B cell (primary cell): Measurements from ENCODE around the gene ANKS1B. TPM values are rescaled to one million over a fixed set of nuclear protein-coding genes. Genes with fewer than 3 reads are reported as not detected.

ENCODE experiments used
- ATAC-seq: fragments of 200-7000 bp; cut with Tn5 transposase; one replicate; pipeline ENCODE4 v1.10.0; 2021; ENCODE audit warnings: low read depth, mild to moderate bottlenecking, moderate number of reproducible peaks, moderate library complexity
- CTCF ChIA-PET: fragments of 350-600 bp; sonication (Branson Sonifier 250); formaldehyde crosslinking; loops from one replicate; lab custom pipeline; 2021; ENCODE audit warnings: antibody characterized with exemption, inconsistent platforms; lab: Charles Lee
- POLR2A ChIA-PET: fragments of 350-600 bp; sonication (Branson Sonifier 250); formaldehyde crosslinking; loops from one replicate; lab custom pipeline; 2021; ENCODE audit warnings: antibody characterized with exemption; lab: Charles Lee
- DNase-seq: peaks from one replicate; pipeline ENCODE4 v3.0.0; 2013
- H2AFZ ChIP-seq: 2 replicates; pipeline ENCODE4 v1.6.1; 2012; ENCODE audit warnings: mild to moderate bottlenecking, low read depth, low read length; ENCODE audit not compliant: insufficient read depth, poor library complexity, severe bottlenecking
- H3K27ac ChIP-seq, 2 donors: 1 replicate in 1 of 2; 2 replicates in 1 of 2; pipeline ENCODE4 v1.5.1; 2012 to 2013; ENCODE audit warnings: low read length in 2 of 2, mild to moderate bottlenecking in 2 of 2, moderate library complexity in 1 of 2
- H3K27me3 ChIP-seq, 4 experiments: fragments of 200-600 bp in 1 of 4; sonication (generic) in 1 of 4; replicated peaks in 1 of 4; 1 replicate in 2 of 4; 2 replicates in 2 of 4; pipeline versions ENCODE4 v1.6.1 to v1.7.0; 2013 to 2016; ENCODE audit warnings: low read length in 3 of 4, mild to moderate bottlenecking in 2 of 4, mixed read lengths in 1 of 4, moderate library complexity in 1 of 4; ENCODE audit not compliant: insufficient read depth in 4 of 4, control insufficient read depth in 3 of 4; ENCODE audit errors: control extremely low read depth in 1 of 4
- H3K36me3 ChIP-seq, 2 experiments: replicated peaks in 1 of 2; 1 replicate in 1 of 2; 2 replicates in 1 of 2; pipeline versions ENCODE4 v1.6.1 to v1.7.1; 2013; ENCODE audit warnings: low read length in 1 of 2; ENCODE audit not compliant: insufficient read depth in 2 of 2, control insufficient read depth in 1 of 2; ENCODE audit errors: control extremely low read depth in 1 of 2, extremely low read depth in 1 of 2
- H3K4me1 ChIP-seq, 2 donors: fragments of 200-600 bp in 1 of 2; sonication (generic) in 1 of 2; 1 replicate in 1 of 2; 2 replicates in 1 of 2; pipeline versions ENCODE4 v1.5.1 to v1.6.1; 2013 to 2017; ENCODE audit warnings: low read length in 2 of 2; ENCODE audit not compliant: control insufficient read depth in 2 of 2, insufficient read depth in 2 of 2
- H3K4me2 ChIP-seq: replicated peaks from 2 replicates; pipeline ENCODE3; 2012; ENCODE audit warnings: mild to moderate bottlenecking, low read depth, low read length; ENCODE audit not compliant: poor library complexity, severe bottlenecking
- H3K4me3 ChIP-seq, 5 experiments: fragments of 200-600 bp in 1 of 5; sonication (generic) in 1 of 5; 1 replicate in 3 of 5; 2 replicates in 2 of 5; pipeline versions ENCODE4 v1.5.1 to v1.7.0; 2011 to 2016; ENCODE audit warnings: low read length in 4 of 5, mild to moderate bottlenecking in 4 of 5, low read depth in 2 of 5, control low read depth in 1 of 5, moderate library complexity in 1 of 5; ENCODE audit not compliant: insufficient read depth in 1 of 5; ENCODE audit errors: control extremely low read depth in 1 of 5, extremely low read depth in 1 of 5
- H3K79me2 ChIP-seq: fragments of 200-600 bp; sonication (generic); one replicate; pipeline ENCODE4 v1.6.0; 2016; ENCODE audit warnings: low read length; ENCODE audit not compliant: control insufficient read depth, insufficient read depth
- H3K9ac ChIP-seq: fragments of 200-600 bp; sonication (generic); 2 replicates; pipeline ENCODE4 v1.6.1; 2017; ENCODE audit warnings: mild to moderate bottlenecking, low read length, moderate library complexity
- H3K9me3 ChIP-seq, 3 donors: one replicate each; pipeline versions ENCODE4 v1.6.1 to v1.7.1; 2013; ENCODE audit warnings: low read length in 2 of 3; ENCODE audit not compliant: control insufficient read depth in 2 of 3, insufficient read depth in 1 of 3; ENCODE audit errors: control extremely low read depth in 1 of 3
- H4K20me1 ChIP-seq: 2 replicates; pipeline ENCODE4 v1.6.0; 2012; ENCODE audit warnings: mild to moderate bottlenecking, low read length; ENCODE audit not compliant: insufficient read depth, control insufficient read depth, poor library complexity, severe bottlenecking
- H3K27ac Mint-ChIP-seq: one replicate; pipeline ENCODE4 v1.8.0; 2021; ENCODE audit warnings: mixed read lengths
- H3K27me3 Mint-ChIP-seq: one replicate; pipeline ENCODE4 v1.8.0; 2021; ENCODE audit warnings: mixed read lengths
- H3K4me1 Mint-ChIP-seq: one replicate; pipeline ENCODE4 v1.8.0; 2021; ENCODE audit warnings: mixed read lengths
- H3K4me3 Mint-ChIP-seq: one replicate; pipeline ENCODE4 v1.8.0; 2021; ENCODE audit warnings: mixed read lengths
- H3K9me3 Mint-ChIP-seq: one replicate; pipeline ENCODE4 v1.8.0; 2022; ENCODE audit warnings: mixed read lengths; ENCODE audit not compliant: insufficient read depth
- CTCF ChIP-seq: fragments of 200-600 bp; IDR thresholded peaks from one replicate; pipeline ENCODE4 v1.8.0; 2022; ENCODE audit warnings: antibody characterized with exemption, mild to moderate bottlenecking
- EZH2 ChIP-seq: IDR thresholded peaks from 2 replicates; pipeline ENCODE4 v1.6.1; 2012; ENCODE audit warnings: borderline replicate concordance, low read depth, mild to moderate bottlenecking, moderate library complexity, low read length; ENCODE audit not compliant: insufficient read depth, poor library complexity, severe bottlenecking
- WGBS: methylation state at CpG from one replicate; pipeline ENCODE4 v1.1.5; 2013; ENCODE audit warnings: missing lambda C conversion rate; ENCODE audit not compliant: insufficient coverage; 5-methylcytosine and 5-hydroxymethylcytosine counted together
- intact Hi-C: fragments of 100-400 bp; cut with micrococcal nuclease; formaldehyde crosslinking; loops from one replicate; pipeline ENCODE4 v1.10.0; 2022
- polyA plus RNA-seq: library from polyadenylated mRNA; depleted of rRNA; stranded (reverse); fragments of >200 nt; gene quantifications from 2 replicates; pipeline ENCODE4 v1.2.3, GENCODE V29; 2012
- total RNA-seq, 2 donors: library from RNA; stranded (reverse); fragments of 120-200 nt in 1 of 2; gene quantifications; 1 replicate in 1 of 2; 2 replicates in 1 of 2; pipeline versions ENCODE4 v1.2.3 to v1.2.4, GENCODE V29; 2013 to 2022

ANKS1B gene
- total and polyA plus RNA-seq, 2 donors (not counting 1 experiment from before 2014, with no cell fraction given): not detected

GRCh38 chr12:99476956-99477355 is 507.8 kb downstream of the ANKS1B start:
- Mint-ChIP-seq H3K27ac (no peak overlapping the region), H3K27me3 (no peaks in the 10 kb centered on the region), H3K4me1 (no peaks in the 10 kb centered on the region), H3K9me3 (peaks cover under 1% of the 10 kb centered on the region), H3K4me3 (no peak overlapping the region)
- Histone ChIP-seq H3K9me3 (no peaks in the 10 kb centered on the region), H2AFZ (no peak overlapping the region), H3K4me2 (no peak overlapping the region), H3K9ac (no peak overlapping the region), H3K27ac (no peak overlapping the region), H3K4me3 (no peak overlapping the region), H3K36me3 (no peaks in the 10 kb centered on the region), H3K4me1 (no peaks in the 10 kb centered on the region), H3K79me2 (no peaks in the 10 kb centered on the region), H4K20me1 (no peaks in the 10 kb centered on the region), H3K27me3 (no peaks in the 10 kb centered on the region)
- intact Hi-C loops: no loop called here
- no peak for ATAC-seq
- TF ChIP-seq EZH2: no peak
- TF ChIP-seq CTCF: no peak
- POLR2A ChIA-PET: no interaction called here
- CTCF ChIA-PET: no interaction called here
- no peak for DNase-seq
- WGBS: 83% methylated on average over 2 of the region's 2 CpGs

- Histone ChIP-seq H2AFZ (no peak overlapping the region), H3K79me2 (no peaks in the 10 kb centered on the region), H3K4me1 (no peaks in the 10 kb centered on the region), H3K27ac (no peak overlapping the region), H3K9me3 (peaks cover 0 to 5% (median 0%) of the 10 kb centered on the region in 3 donors), H3K9ac (no peak overlapping the region), H3K4me2 (no peak overlapping the region), H3K4me3 (no peak overlapping the region), H3K36me3 (no peaks in the 10 kb centered on the region), H4K20me1 (no peaks in the 10 kb centered on the region), H3K27me3 (no peaks in the 10 kb centered on the region)
- H3K27me3 Mint-ChIP-seq: no peaks in the 10 kb centered on the region
- ATAC-seq (no peak), DNase-seq (no peak)
- intact Hi-C loops: no loop called here
- no peak overlapping the region for H3K4me3 Mint-ChIP-seq
- TF ChIP-seq EZH2 (no peak), CTCF (no peak)
- ChIA-PET POLR2A (no interaction called here), CTCF (no interaction called here)
- no peaks in the 10 kb centered on the region for H3K4me1 Mint-ChIP-seq
- H3K27ac Mint-ChIP-seq: no peak overlapping the region
- H3K9me3 Mint-ChIP-seq: peaks cover 7% of the 10 kb centered on the region
- 67% methylated on average over 3 of the region's 4 CpGs for WGBS
These were observed 529.2 kb downstream of the ANKS1B start for GRCh38 chr12:99455350-99456035.
